Right hindlimb (tissue), 1 donor: Measurements from ENCODE around the gene UTP11.

Experiments
- DNase-seq: peaks from one replicate; pipeline ENCODE4 v3.0.0-alpha.2; 2018

Gene UTP11

DNA sequence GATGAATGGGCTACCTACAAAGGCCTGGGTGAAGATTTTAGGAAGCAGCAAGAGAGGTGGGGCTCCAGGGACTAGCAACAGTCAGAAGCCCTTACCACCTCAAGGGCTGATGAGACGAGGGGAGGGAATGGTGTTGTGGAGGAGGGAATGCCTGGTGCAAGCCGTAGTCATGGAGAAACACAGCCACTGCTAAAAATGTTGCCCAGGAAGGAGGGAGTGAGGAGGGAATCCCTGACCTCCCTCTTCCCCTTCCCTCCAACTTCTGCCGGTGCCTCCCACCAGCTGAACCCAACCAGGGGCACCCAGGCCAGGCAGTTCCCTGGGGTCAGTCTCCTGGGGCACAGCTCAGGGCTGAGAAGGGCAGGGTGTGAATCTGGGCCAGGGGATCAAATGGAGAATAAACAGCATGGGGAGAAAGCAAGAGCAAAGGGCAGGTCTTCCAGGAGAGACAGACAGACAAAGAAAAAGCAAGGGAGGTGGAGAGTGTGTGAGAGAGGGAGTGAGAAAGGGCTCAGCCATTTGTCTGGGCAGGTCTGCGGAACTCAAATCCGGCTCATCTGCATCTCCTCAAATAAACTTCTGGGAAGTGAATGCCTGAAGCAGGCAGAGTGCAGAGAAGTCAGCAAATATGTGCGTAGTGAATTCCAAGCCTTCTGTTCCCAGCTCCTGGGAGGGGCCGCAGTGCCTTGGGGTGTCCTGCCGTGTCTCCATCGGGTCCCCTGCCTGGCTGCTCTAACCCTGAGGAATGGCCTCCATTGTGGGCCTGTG, 61.2 kb downstream of the UTP11 start:
- no peak for DNase-seq

GRCh38 chr1:38074302-38074677, 61.8 kb downstream of the UTP11 start:
- no peak for DNase-seq
